Activated B cell treated with CpG ODN at 0.5 μM for 24 hours (primary cell): Measurements from ENCODE around the gene FARS2. TPM values are rescaled to one million over a fixed set of nuclear protein-coding genes. Genes with fewer than 3 reads are reported as not detected.

Experiments used
- ATAC-seq: fragments of 200-7000 bp; cut with Tn5 transposase; one replicate; pipeline ENCODE4 v1.10.0; 2021; ENCODE audit warnings: low read depth, mild to moderate bottlenecking, moderate library complexity
- CTCF ChIA-PET: fragments of 350-600 bp; sonication (Branson Sonifier 250); formaldehyde crosslinking; loops from one replicate; lab custom pipeline; 2021; ENCODE audit warnings: antibody characterized with exemption; lab: Charles Lee
- POLR2A ChIA-PET: fragments of 350-600 bp; sonication (Branson Sonifier 250); formaldehyde crosslinking; loops from one replicate; lab custom pipeline; 2021; ENCODE audit warnings: antibody characterized with exemption; lab: Charles Lee
- DNase-seq: peaks from one replicate; pipeline ENCODE4 v3.0.0; 2022
- H3K27ac Mint-ChIP-seq: one replicate; pipeline ENCODE4 v1.8.0; 2020; ENCODE audit warnings: mixed read lengths
- H3K27me3 Mint-ChIP-seq: one replicate; pipeline ENCODE4 v1.8.0; 2021; ENCODE audit warnings: mixed read lengths
- H3K36me3 Mint-ChIP-seq: one replicate; pipeline ENCODE4 v1.8.0; 2021; ENCODE audit warnings: low read depth, mixed read lengths
- H3K4me1 Mint-ChIP-seq: one replicate; pipeline ENCODE4 v1.8.0; 2021; ENCODE audit warnings: mixed read lengths
- H3K4me3 Mint-ChIP-seq: one replicate; pipeline ENCODE4 v1.8.0; 2020; ENCODE audit warnings: mild to moderate bottlenecking, mixed read lengths
- H3K9me3 Mint-ChIP-seq: one replicate; pipeline ENCODE4 v1.8.0; 2020; ENCODE audit warnings: mixed read lengths
- CTCF ChIP-seq: fragments of 200-600 bp; IDR thresholded peaks from one replicate; pipeline ENCODE4 v1.8.0; 2022; ENCODE audit warnings: antibody characterized with exemption, mild to moderate bottlenecking
- intact Hi-C: fragments of 100-400 bp; cut with micrococcal nuclease; formaldehyde crosslinking; loops from one replicate; pipeline ENCODE4 v1.15.1; 2024
- total RNA-seq: library from RNA; stranded (reverse); gene quantifications from 2 replicates; pipeline ENCODE4 v1.2.3, GENCODE V29; 2022

FARS2 gene
- total RNA-seq, 1 donor from 2014 or later, result 32.7 TPM

- ATAC-seq, result no peak
- ChIA-PET POLR2A (no interaction called here), CTCF (no interaction called here)
- no peak for TF ChIP-seq CTCF
- H3K27me3 Mint-ChIP-seq, result no peaks in the 10 kb centered on the region
- intact Hi-C loops, result no loop called here
- H3K27ac Mint-ChIP-seq, result no peak overlapping the region
- H3K4me3 Mint-ChIP-seq, result no peak overlapping the region
- H3K9me3 Mint-ChIP-seq, result peaks cover 3% of the 10 kb centered on the region
- H3K4me1 Mint-ChIP-seq, result peaks cover 6% of the 10 kb centered on the region
- no peak for DNase-seq
- peaks cover 29% of the 10 kb centered on the region for H3K36me3 Mint-ChIP-seq
Measured at GRCh38 chr6:5554226-5554625, 292.9 kb downstream of the FARS2 start.

- intact Hi-C loops, result no loop called here
- Mint-ChIP-seq H3K27me3 (no peaks in the 10 kb centered on the region), H3K36me3 (peaks cover 15% of the 10 kb centered on the region), H3K4me3 (no peak overlapping the region), H3K9me3 (no peaks in the 10 kb centered on the region), H3K27ac (no peak overlapping the region), H3K4me1 (peaks cover 6% of the 10 kb centered on the region)
- ChIA-PET POLR2A (no interaction called here), CTCF (no interaction called here)
- DNase-seq (no peak), ATAC-seq (no peak)
- TF ChIP-seq CTCF, result no peak
Measured at GRCh38 chr6:5556011-5556410, 294.7 kb downstream of the FARS2 start.

- H3K27me3 Mint-ChIP-seq, result no peaks in the 10 kb centered on the region
- POLR2A ChIA-PET, result no interaction called here
Measured at GRCh38 chr6:5557506-5557905, 296.2 kb downstream of the FARS2 start.

GRCh38 chr6:5559651-5560050 is 298.3 kb downstream of the FARS2 start:
- POLR2A ChIA-PET, result no interaction called here
- Mint-ChIP-seq H3K27ac (no peak overlapping the region), H3K4me3 (no peak overlapping the region), H3K4me1 (no peaks in the 10 kb centered on the region), H3K27me3 (no peaks in the 10 kb centered on the region), H3K9me3 (peaks cover 5% of the 10 kb centered on the region), H3K36me3 (peaks cover 8% of the 10 kb centered on the region)
- ATAC-seq, result no peak
- no peak for TF ChIP-seq CTCF
- intact Hi-C loops, result no loop called here
- no peak for DNase-seq
- CTCF ChIA-PET, result no interaction called here

More at GRCh38 chr6:5557506-5557905, 296.2 kb downstream of the FARS2 start:
- no peaks in the 10 kb centered on the region for H3K9me3 Mint-ChIP-seq
- intact Hi-C loops, result no loop called here
- no peak for DNase-seq
- H3K27ac Mint-ChIP-seq, result no peak overlapping the region
- TF ChIP-seq CTCF, result no peak
- peaks cover 4% of the 10 kb centered on the region for H3K36me3 Mint-ChIP-seq
- H3K4me1 Mint-ChIP-seq, result peaks cover 6% of the 10 kb centered on the region
- CTCF ChIA-PET, result no interaction called here
- no peak for ATAC-seq
- no peak overlapping the region for H3K4me3 Mint-ChIP-seq

- intact Hi-C loops, result no loop called here
- peaks cover 8% of the 10 kb centered on the region for H3K9me3 Mint-ChIP-seq
- no peak for ATAC-seq
- no peak overlapping the region for H3K4me3 Mint-ChIP-seq
- H3K27ac Mint-ChIP-seq, result no peak overlapping the region
- peaks cover 13% of the 10 kb centered on the region for H3K4me1 Mint-ChIP-seq
- H3K36me3 Mint-ChIP-seq, result peaks cover 7% of the 10 kb centered on the region
- DNase-seq, result no peak
- POLR2A ChIA-PET, result no interaction called here
- H3K27me3 Mint-ChIP-seq, result no peaks in the 10 kb centered on the region
- no peak for TF ChIP-seq CTCF
- CTCF ChIA-PET, result no interaction called here
Measured at GRCh38 chr6:5562277-5562676, 301.0 kb downstream of the FARS2 start.
